Measurements from ENCODE around the gene SLC4A1. TPM values are rescaled to one million over a fixed set of nuclear protein-coding genes. Genes with fewer than 3 reads are reported as not detected.

SLC4A1 gene
- total RNA-seq, 3 donors from 2014 or later, result 0.33 TPM; not detected in 2

DNA sequence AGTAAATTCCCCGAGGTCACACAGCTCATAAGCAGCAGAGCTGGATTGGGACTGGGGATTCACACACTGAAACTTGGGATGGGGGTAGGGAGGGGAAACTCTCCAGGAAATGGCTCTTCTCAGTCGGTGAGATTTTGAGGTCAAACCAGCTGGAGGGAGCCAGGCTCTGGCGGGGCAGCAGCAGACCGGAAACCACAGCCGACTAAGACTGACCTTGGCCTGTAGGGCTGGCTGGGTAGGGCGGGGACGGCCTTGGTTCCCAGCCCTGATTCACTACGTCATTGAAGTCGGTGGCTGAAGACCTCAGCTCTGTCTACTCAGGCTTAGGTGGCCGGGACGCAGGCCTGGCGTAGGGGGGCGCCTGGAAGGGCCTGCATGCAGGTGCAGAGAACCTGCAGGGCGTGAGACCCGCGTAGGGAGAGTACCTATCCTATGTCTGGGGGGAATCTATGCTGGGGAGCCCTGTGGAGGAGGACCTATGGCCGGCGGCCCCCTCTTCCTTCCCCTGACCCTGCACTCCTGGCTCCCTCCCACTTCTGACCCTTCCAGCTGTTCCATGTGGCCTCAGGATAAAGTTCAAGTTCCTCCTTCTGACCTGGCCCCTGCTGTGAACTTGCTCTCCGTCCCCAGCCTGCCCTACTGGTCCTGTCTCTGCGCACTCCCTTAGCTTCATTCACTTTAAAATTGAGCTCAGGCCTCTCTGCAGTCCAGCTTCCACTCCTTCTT is 11.9 kb upstream of the SLC4A1 start:
- H3K4me3 ChIP-seq, result no peak overlapping the region
- no peaks in the 10 kb centered on the region for H3K27me3 ChIP-seq
- no peak for TF ChIP-seq POLR2A (IDR thresholded peaks at IDR 0.05)
- TF ChIP-seq, protein P1, sequence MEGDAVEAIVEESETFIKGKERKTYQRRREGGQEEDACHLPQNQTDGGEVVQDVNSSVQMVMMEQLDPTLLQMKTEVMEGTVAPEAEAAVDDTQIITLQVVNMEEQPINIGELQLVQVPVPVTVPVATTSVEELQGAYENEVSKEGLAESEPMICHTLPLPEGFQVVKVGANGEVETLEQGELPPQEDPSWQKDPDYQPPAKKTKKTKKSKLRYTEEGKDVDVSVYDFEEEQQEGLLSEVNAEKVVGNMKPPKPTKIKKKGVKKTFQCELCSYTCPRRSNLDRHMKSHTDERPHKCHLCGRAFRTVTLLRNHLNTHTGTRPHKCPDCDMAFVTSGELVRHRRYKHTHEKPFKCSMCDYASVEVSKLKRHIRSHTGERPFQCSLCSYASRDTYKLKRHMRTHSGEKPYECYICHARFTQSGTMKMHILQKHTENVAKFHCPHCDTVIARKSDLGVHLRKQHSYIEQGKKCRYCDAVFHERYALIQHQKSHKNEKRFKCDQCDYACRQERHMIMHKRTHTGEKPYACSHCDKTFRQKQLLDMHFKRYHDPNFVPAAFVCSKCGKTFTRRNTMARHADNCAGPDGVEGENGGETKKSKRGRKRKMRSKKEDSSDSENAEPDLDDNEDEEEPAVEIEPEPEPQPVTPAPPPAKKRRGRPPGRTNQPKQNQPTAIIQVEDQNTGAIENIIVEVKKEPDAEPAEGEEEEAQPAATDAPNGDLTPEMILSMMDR (IDR thresholded peaks at IDR 0.05), result no peak
- TF ChIP-seq POLR2AphosphoS5 (IDR thresholded peaks at IDR 0.05), result no peak
- DNase-seq (ENCODE audit: low spot score in 2 of 2), result peak in 1 of 2 donors; percentile 32
- intact Hi-C loops (cut with DNase I; ENCODE audit: low total_unique reads), result no loop called here
- H3K9me3 ChIP-seq, result no peaks in the 10 kb centered on the region
- peak overlapping the region in 1 of 2 donors; percentile 77 for H3K27ac ChIP-seq
- H3K4me1 ChIP-seq, result no peaks in the 10 kb centered on the region
- no peaks in the 10 kb centered on the region for H3K36me3 ChIP-seq

DNA sequence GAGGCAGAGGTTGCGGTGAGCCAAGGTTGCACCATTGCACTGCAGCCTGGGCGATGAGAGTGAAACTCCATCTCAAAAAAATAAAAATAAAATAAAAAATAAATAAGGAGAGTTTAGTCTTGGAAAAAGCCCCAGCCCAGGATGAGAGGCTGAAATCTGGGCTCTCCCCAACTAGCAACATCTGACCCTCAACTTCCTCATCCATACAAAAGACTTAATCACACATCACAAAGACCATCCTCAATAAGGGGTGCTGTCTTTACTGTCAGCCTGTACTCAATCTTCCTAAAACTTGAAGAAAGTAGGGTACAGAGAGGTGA is 11.4 kb upstream of the SLC4A1 start:
- Histone ChIP-seq H3K4me1 (no peaks in the 10 kb centered on the region), H3K4me3 (no peak overlapping the region), H3K36me3 (no peaks in the 10 kb centered on the region), H3K9me3 (no peaks in the 10 kb centered on the region), H3K27me3 (no peaks in the 10 kb centered on the region), H3K27ac (no peak overlapping the region)
- intact Hi-C loops (cut with DNase I; ENCODE audit: low total_unique reads), result no loop called here
- DNase-seq (ENCODE audit: low spot score in 2 of 2), result no peak
- no peak for TF ChIP-seq POLR2AphosphoS5 (IDR thresholded peaks at IDR 0.05)
- TF ChIP-seq, protein P1 (IDR thresholded peaks at IDR 0.05), result no peak
- TF ChIP-seq POLR2A (IDR thresholded peaks at IDR 0.05), result no peak

GRCh38 chr17:44277976-44278375 is 10.0 kb upstream of the SLC4A1 start:
- intact Hi-C loops (cut with DNase I; ENCODE audit: low total_unique reads), result no loop called here

DNA sequence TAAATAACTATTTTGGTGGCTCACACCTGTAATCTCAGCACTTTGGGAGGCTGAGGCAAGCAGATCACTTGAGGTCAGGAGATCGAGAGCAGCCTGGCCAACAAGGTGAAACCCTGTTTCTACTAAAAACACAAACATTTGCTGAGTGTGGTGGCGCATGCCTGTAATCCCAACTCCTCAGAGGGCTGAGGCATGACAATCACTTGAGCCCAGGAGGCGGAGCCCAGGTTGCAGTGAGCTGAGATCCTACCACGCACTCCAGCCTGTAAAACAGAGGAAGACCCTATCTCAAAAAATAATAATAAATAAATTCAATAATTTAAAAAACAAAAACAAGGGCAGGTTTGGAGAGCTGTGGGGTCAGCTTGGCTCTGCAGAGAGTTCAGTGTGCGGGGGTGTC is 5.7 kb upstream of the SLC4A1 start:
- H3K27ac ChIP-seq, result no peak overlapping the region
- intact Hi-C loops (cut with DNase I; ENCODE audit: low total_unique reads), result no loop called here
- H3K4me3 ChIP-seq, result no peak overlapping the region
- no peak for TF ChIP-seq POLR2AphosphoS5 (IDR thresholded peaks at IDR 0.05)
- TF ChIP-seq, protein P1 (IDR thresholded peaks at IDR 0.05), result no peak
- TF ChIP-seq POLR2A (IDR thresholded peaks at IDR 0.05), result no peak
- H3K4me1 ChIP-seq, result no peaks in the 10 kb centered on the region
- H3K27me3 ChIP-seq, result no peaks in the 10 kb centered on the region
- no peaks in the 10 kb centered on the region for H3K36me3 ChIP-seq
- no peak for DNase-seq (ENCODE audit: low spot score in 2 of 2)
- H3K9me3 ChIP-seq, result no peaks in the 10 kb centered on the region

More at GRCh38 chr17:44277976-44278375, 10.0 kb upstream of the SLC4A1 start:
- Histone ChIP-seq H3K36me3 (no peaks in the 10 kb centered on the region), H3K4me1 (no peaks in the 10 kb centered on the region), H3K4me3 (no peak overlapping the region), H3K27me3 (no peaks in the 10 kb centered on the region), H3K27ac (no peak overlapping the region), H3K9me3 (no peaks in the 10 kb centered on the region)
- TF ChIP-seq, protein P1 (IDR thresholded peaks at IDR 0.05), result no peak
- TF ChIP-seq POLR2A (IDR thresholded peaks at IDR 0.05) (no peak), POLR2AphosphoS5 (IDR thresholded peaks at IDR 0.05) (no peak)
- no peak for DNase-seq (ENCODE audit: low spot score in 2 of 2)

GRCh38 chr17:44272954-44273353 is 5.0 kb upstream of the SLC4A1 start:
- DNase-seq (ENCODE audit: low spot score in 2 of 2), result no peak
- no peak for TF ChIP-seq POLR2AphosphoS5 (IDR thresholded peaks at IDR 0.05)
- TF ChIP-seq, protein P1 (IDR thresholded peaks at IDR 0.05), result no peak
- no peak for TF ChIP-seq POLR2A (IDR thresholded peaks at IDR 0.05)

More at GRCh38 chr17:44272954-44273353, 5.0 kb upstream of the SLC4A1 start:
- Histone ChIP-seq H3K4me1 (no peaks in the 10 kb centered on the region), H3K27me3 (no peaks in the 10 kb centered on the region), H3K9me3 (no peaks in the 10 kb centered on the region), H3K36me3 (no peaks in the 10 kb centered on the region), H3K27ac (no peak overlapping the region), H3K4me3 (no peak overlapping the region)
- intact Hi-C loops (cut with DNase I; ENCODE audit: low total_unique reads), result no loop called here

All from breast epithelium (tissue), 4 donors.